Stimulated activated CD8-positive, alpha-beta memory T cell treated with anti-CD3 and anti-CD28 coated beads, Interleukin-12 subunit alpha, Interleukin-12 subunit beta, amount 100 ng/mL, for 24 hours (primary cell): ENCODE measurements around the gene TSPO.

ENCODE experiments used
- DNase-seq: peaks from one replicate; pipeline ENCODE4 v3.0.0-alpha.2; 2020; ENCODE audit errors: extremely low read depth

The TSPO gene

GRCh38 chr22:43201486-43202219, 50.3 kb downstream of the TSPO start:
- DNase-seq: no peak

- no peak for DNase-seq
Measured at GRCh38 chr22:43202326-43202725, 51.0 kb downstream of the TSPO start.

GRCh38 chr22:43202756-43203410, 51.5 kb downstream of the TSPO start:
- no peak for DNase-seq

- no peak for DNase-seq
Measured at GRCh38 chr22:43203471-43203981, 52.2 kb downstream of the TSPO start.

GRCh38 chr22:43205261-43205691, 53.9 kb downstream of the TSPO start:
- no peak for DNase-seq

GRCh38 chr22:43205748-43206508, 54.6 kb downstream of the TSPO start:
- DNase-seq: no peak

- DNase-seq: no peak
Measured at GRCh38 chr22:43206509-43207161, 55.3 kb downstream of the TSPO start.

- DNase-seq: no peak
Measured at GRCh38 chr22:43207386-43207785, 56.0 kb downstream of the TSPO start.

- DNase-seq: no peak
Measured at GRCh38 chr22:43207849-43208702, 56.7 kb downstream of the TSPO start.

- no peak for DNase-seq
Measured at GRCh38 chr22:43208703-43209522, 57.6 kb downstream of the TSPO start.

- DNase-seq: no peak
Measured at GRCh38 chr22:43209523-43209890, 58.1 kb downstream of the TSPO start.

GRCh38 chr22:43209971-43210370, 58.6 kb downstream of the TSPO start:
- DNase-seq: no peak

GRCh38 chr22:43210631-43211515, 59.5 kb downstream of the TSPO start:
- no peak for DNase-seq

- DNase-seq: no peak
Measured at GRCh38 chr22:43211941-43212433, 60.6 kb downstream of the TSPO start.

- DNase-seq: no peak
Measured at GRCh38 chr22:43212434-43212952, 61.1 kb downstream of the TSPO start.
